Measurements from ENCODE around the gene KCNJ9.

KCNJ9 gene

DNA sequence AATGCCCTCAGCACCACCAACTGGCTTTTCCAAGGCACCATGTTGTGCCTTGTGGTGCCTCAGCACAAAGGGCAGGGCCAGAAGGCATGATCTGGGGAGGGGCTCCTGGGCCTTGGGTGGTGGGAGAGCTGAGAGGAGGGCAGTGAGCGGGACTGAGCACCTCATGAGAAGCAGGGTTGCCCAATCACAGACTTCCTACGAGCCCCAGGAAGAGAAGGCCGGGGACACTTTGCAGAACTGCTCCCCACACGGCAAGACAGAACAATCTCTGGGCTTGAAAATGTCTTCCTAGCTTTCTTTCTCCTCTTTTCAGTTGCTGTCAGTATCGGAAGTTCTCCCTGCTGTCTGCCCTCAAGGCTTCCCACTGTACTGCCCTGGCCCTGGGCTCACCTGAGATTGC, 18.2 kb upstream of the KCNJ9 start:
- no peak overlapping the region for H2AFZ ChIP-seq (ENCODE audit: low read depth)
- H3K79me2 ChIP-seq (ENCODE audit: insufficient read depth, low read depth) = no peaks in the 10 kb centered on the region
- no peaks in the 10 kb centered on the region for H3K36me3 ChIP-seq (ENCODE audit: insufficient read depth)
- no peaks in the 10 kb centered on the region for H3K27me3 ChIP-seq (ENCODE audit: insufficient read depth, low read depth)
- no peaks in the 10 kb centered on the region for H4K20me1 ChIP-seq (ENCODE audit: insufficient read depth)
- TF ChIP-seq, protein P1, sequence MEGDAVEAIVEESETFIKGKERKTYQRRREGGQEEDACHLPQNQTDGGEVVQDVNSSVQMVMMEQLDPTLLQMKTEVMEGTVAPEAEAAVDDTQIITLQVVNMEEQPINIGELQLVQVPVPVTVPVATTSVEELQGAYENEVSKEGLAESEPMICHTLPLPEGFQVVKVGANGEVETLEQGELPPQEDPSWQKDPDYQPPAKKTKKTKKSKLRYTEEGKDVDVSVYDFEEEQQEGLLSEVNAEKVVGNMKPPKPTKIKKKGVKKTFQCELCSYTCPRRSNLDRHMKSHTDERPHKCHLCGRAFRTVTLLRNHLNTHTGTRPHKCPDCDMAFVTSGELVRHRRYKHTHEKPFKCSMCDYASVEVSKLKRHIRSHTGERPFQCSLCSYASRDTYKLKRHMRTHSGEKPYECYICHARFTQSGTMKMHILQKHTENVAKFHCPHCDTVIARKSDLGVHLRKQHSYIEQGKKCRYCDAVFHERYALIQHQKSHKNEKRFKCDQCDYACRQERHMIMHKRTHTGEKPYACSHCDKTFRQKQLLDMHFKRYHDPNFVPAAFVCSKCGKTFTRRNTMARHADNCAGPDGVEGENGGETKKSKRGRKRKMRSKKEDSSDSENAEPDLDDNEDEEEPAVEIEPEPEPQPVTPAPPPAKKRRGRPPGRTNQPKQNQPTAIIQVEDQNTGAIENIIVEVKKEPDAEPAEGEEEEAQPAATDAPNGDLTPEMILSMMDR (conservative IDR thresholded peaks at IDR 0.05; ENCODE audit: low read depth, low read length) = no peak
- no peaks in the 10 kb centered on the region for H3K4me1 ChIP-seq (ENCODE audit: low read depth, poor library complexity, severe bottlenecking)
- no peak overlapping the region for H3K4me2 ChIP-seq
- H3K27ac ChIP-seq = no peak overlapping the region
- H3K9ac ChIP-seq = no peak overlapping the region
- no peak overlapping the region for H3K4me3 ChIP-seq (IDR thresholded peaks at IDR 0.05; ENCODE audit: insufficient read depth, low read depth, low read length)

DNA sequence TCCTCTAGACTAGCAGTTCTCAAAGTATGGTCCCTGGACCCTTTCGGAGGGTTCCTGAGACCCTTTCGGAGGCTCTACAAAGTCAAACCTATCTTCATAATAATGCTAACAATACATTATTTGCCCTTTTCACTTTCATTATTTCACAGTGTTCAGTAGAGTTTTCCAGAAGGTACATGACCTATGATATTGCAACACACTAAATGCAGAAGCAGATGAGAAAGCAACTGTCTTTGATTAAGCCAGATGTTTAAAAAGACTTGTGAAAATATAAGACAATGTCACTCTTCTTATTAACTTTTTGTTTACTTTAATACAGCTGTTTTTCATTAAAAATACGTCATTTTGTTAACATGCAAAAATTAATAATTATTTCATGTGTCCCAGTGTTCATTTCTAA, 17.2 kb upstream of the KCNJ9 start:
- Histone ChIP-seq H3K9ac (no peak overlapping the region), H3K27ac (no peak overlapping the region), H3K4me2 (no peak overlapping the region), H3K79me2 (ENCODE audit: insufficient read depth, low read depth) (no peaks in the 10 kb centered on the region), H3K36me3 (ENCODE audit: insufficient read depth) (no peaks in the 10 kb centered on the region), H2AFZ (ENCODE audit: low read depth) (no peak overlapping the region), H3K4me3 (IDR thresholded peaks at IDR 0.05; ENCODE audit: insufficient read depth, low read depth, low read length) (no peak overlapping the region), H4K20me1 (ENCODE audit: insufficient read depth) (no peaks in the 10 kb centered on the region), H3K27me3 (ENCODE audit: insufficient read depth, low read depth) (no peaks in the 10 kb centered on the region), H3K4me1 (ENCODE audit: low read depth, poor library complexity, severe bottlenecking) (no peaks in the 10 kb centered on the region)
- TF ChIP-seq, protein P1 (conservative IDR thresholded peaks at IDR 0.05; ENCODE audit: low read depth, low read length) = no peak

DNA sequence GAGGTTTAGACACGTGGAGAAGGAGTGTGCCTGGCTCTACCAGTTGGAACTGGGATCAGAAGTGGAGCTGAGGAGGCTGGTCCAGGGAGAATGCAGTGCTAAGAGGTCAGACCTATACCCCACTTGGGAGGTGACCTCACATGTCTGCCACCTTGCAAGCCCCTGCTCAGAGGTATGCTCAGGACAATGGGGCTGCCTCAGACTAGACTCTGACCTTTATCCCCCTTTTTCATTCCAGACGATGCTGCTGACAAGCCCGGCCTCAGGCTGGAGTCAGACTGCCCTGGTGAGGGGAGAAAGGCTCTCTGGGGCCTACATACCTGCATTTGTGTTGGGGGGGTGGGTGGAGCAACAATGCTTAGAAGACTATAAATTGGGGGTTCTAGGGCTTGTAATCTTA, 16.6 kb upstream of the KCNJ9 start:
- no peak overlapping the region for H3K4me3 ChIP-seq (IDR thresholded peaks at IDR 0.05; ENCODE audit: insufficient read depth, low read depth, low read length)
- TF ChIP-seq, protein P1 (conservative IDR thresholded peaks at IDR 0.05; ENCODE audit: low read depth, low read length) = no peak
- no peak overlapping the region for H3K9ac ChIP-seq
- no peak overlapping the region for H2AFZ ChIP-seq (ENCODE audit: low read depth)
- H4K20me1 ChIP-seq (ENCODE audit: insufficient read depth) = no peaks in the 10 kb centered on the region
- H3K4me2 ChIP-seq = no peak overlapping the region
- no peaks in the 10 kb centered on the region for H3K4me1 ChIP-seq (ENCODE audit: low read depth, poor library complexity, severe bottlenecking)
- no peaks in the 10 kb centered on the region for H3K36me3 ChIP-seq (ENCODE audit: insufficient read depth)
- H3K27ac ChIP-seq = no peak overlapping the region
- H3K79me2 ChIP-seq (ENCODE audit: insufficient read depth, low read depth) = no peaks in the 10 kb centered on the region
- no peaks in the 10 kb centered on the region for H3K27me3 ChIP-seq (ENCODE audit: insufficient read depth, low read depth)

DNA sequence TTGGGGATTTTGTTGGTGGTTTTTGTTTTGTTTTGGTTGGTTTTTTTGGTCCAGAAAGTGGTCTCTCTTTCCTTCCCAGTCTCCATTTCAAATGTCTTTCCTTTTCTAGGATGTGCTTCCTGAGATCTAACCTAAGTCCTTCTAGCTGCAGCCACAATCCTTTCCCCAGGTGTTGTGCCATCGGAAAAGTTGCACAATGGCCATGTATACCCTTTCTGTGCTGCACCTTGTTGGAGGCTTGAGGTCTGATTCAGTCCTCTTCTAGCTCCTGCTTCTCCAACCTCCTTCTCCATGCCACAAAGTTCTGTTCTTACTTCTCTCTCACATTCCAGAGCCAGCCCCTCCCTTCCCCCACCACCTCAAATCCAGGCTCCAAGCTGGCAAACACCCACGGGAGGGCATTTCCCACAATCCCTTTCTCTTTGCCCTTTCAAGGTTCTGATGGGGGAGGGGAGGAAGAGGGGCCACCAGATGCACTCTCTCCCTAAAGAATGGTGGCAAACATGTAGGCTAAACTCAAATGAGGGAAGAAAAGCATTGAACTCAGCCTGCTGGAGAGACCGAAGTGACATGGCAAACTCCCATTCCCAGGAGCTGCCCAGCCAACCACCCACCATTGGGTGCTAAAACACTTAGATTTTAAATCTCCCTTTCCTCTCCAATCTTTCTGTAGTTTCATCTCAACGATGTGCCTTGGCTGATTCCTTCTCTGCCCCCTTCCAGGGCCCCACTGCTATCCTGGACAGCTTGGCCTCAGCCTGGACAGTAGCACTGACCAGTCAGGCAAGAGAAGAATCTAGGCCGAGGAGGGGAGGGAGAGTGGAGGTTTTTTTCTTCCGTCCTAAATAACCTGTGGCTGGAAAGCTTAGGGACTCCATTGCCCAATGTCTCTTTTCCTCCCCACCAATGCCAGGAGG, 14.3 kb upstream of the KCNJ9 start:
- TF ChIP-seq, protein P1 (conservative IDR thresholded peaks at IDR 0.05; ENCODE audit: low read depth, low read length) = no peak
- Histone ChIP-seq H3K4me2 (no peak overlapping the region), H3K27me3 (ENCODE audit: insufficient read depth, low read depth) (no peaks in the 10 kb centered on the region), H3K36me3 (ENCODE audit: insufficient read depth) (no peaks in the 10 kb centered on the region), H3K4me1 (ENCODE audit: low read depth, poor library complexity, severe bottlenecking) (peaks cover 17% of the 10 kb centered on the region), H2AFZ (ENCODE audit: low read depth) (no peak overlapping the region), H3K79me2 (ENCODE audit: insufficient read depth, low read depth) (no peaks in the 10 kb centered on the region), H4K20me1 (ENCODE audit: insufficient read depth) (no peaks in the 10 kb centered on the region), H3K9ac (no peak overlapping the region), H3K4me3 (IDR thresholded peaks at IDR 0.05; ENCODE audit: insufficient read depth, low read depth, low read length) (no peak overlapping the region), H3K27ac (no peak overlapping the region)

Data from KMS-11 (cell line).